GM20431 (cell line): ENCODE results near the gene LRRC75A.
"Not testable (repeated sequence)": the region's sequence is repeated elsewhere in the genome, so short reads cannot be mapped to it uniquely, and the experiment has no call there.

Experiments used
- in situ Hi-C: fragments of 300-500 bp; cut with MseI, MboI; formaldehyde crosslinking; loops from one replicate; pipeline ENCODE4 v1.15.0; 2020; ENCODE audit warnings: low sequenced_read_pairs; ENCODE audit not compliant: unreplicated experiment

The LRRC75A gene

GRCh38 chr17:16417896-16418684 lies 73.9 kb downstream of the LRRC75A start:
- in situ Hi-C loops, result loop anchor here (10.0 kb wide), 1 partner anchor 53 kb away; no protein-coding TSS in a partner anchor

DNA sequence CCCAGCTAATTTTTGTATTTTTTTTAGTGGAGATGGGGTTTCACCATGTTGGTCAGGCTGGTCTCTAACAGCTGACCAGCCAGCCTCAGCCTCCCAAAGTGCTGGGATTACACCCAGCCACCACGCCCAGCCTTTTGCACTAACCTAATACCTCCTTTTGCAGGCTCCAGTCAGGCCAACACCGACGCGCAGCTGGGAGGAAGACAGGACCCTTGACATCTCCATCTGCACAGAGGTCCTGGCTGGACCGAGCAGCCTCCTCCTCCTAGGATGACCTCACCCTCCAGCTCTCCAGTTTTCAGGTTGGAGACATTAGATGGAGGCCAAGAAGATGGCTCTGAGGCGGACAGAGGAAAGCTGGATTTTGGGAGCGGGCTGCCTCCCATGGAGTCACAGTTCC lies 74.6 kb downstream of the LRRC75A start:
- in situ Hi-C loops, result loop anchor here (10.0 kb wide), 1 partner anchor 53 kb away; no protein-coding TSS in a partner anchor

GRCh38 chr17:16415031-16415924 lies 76.7 kb downstream of the LRRC75A start, which contains the start of gene TRPV2:
TSS of gene TRPV2 (plus strand) at chr17:16415571. CDS start at chr17:16417669, 2,098 bp downstream.
- in situ Hi-C loops, result loop anchor here (10.0 kb wide), 1 partner anchor 50 kb away; no protein-coding TSS in a partner anchor

- in situ Hi-C loops, result no loop called here
These were observed 83.9 kb downstream of the LRRC75A start for GRCh38 chr17:16407911-16408588.

GRCh38 chr17:16406742-16407674 lies 85.0 kb downstream of the LRRC75A start:
- in situ Hi-C loops, result no loop called here

DNA sequence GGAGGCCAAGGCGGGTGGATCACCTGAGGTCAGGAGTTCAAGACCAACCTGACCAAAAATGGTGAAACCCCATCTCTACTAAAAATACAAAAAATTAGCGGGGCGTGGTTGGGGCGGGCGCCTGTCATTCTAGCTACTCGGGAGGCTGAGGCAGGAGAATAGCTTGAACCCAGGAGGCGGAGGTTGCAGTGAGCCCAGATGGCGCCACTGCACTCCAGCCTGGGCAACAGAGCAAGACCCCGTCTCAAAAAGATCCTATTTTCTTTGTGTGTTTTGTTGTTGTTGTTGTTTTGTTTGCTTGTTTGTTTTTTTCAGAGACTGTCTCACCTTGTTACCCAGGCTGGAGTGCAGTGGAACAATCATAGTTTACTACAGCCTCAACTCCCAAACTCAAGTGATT lies 88.1 kb downstream of the LRRC75A start:
- in situ Hi-C loops, result not testable (repeated sequence)

GRCh38 chr17:16398270-16399267 lies 93.4 kb downstream of the LRRC75A start:
- in situ Hi-C loops, result no loop called here

DNA sequence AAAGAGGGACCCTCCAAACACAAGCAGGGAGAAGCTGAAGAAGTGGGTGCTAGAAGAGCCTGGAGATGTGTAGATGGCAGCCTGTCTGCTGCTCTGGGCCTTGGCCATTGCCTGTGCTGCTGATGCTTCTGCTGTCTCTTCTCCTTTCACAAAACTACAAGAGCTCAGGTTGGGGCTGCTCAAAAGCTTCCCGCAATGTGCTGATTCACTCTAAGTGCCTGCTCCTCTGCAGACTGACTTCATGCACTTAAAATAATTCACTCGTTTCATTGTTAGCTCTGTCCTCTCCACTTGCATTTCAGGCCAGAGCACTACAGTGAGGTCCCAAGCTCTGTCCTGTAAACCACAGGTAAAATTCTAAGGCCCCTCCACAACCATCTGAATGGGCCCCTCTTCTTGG lies 95.3 kb downstream of the LRRC75A start:
- in situ Hi-C loops, result not testable (repeated sequence)

GRCh38 chr17:16395887-16396286 lies 96.1 kb downstream of the LRRC75A start:
- in situ Hi-C loops, result not testable (repeated sequence)

DNA sequence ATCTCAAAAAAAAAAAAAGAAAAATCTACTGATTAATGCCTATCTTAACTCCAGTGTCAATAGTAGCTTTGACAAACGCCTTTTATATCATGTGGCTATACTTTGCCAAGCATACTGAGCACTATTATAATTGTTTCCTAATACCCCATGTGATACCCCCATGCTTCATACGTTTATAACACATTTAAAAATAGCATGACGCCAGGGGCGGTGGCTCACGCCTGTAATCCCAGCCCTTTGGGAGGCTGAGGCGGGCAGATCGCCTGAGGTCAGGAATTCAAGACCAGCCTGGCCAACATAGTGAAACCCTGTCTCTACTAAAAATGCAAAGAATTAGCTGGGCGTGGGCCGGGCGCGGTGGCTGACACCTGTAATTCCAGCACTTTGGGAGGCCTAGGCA lies 99.5 kb downstream of the LRRC75A start:
- in situ Hi-C loops, result not testable (repeated sequence)
